ENCODE results near the gene NOPCHAP1. TPM values are rescaled to one million over a fixed set of nuclear protein-coding genes. Genes with fewer than 3 reads are reported as not detected.

NOPCHAP1 gene
- total RNA-seq, 4 donors from 2014 or later, result 3.7 to 6.8 (median 6.1) TPM

GRCh38 chr12:104964856-104965205, 21.3 kb upstream of the NOPCHAP1 start:
- Histone ChIP-seq H3K27ac (no peak overlapping the region), H3K27me3 (no peaks in the 10 kb centered on the region), H3K4me3 (no peak overlapping the region), H3K4me1 (peaks cover 0 to 3% (median under 1%) of the 10 kb centered on the region in 4 donors), H3K36me3 (no peaks in the 10 kb centered on the region), H3K9me3 (peaks cover 0 to 3% (median 0%) of the 10 kb centered on the region in 4 donors)
- DNase-seq (ENCODE audit: low spot score in 2 of 2), result no peak
- TF ChIP-seq EP300 (IDR thresholded peaks at IDR 0.05) (no peak), POLR2A (IDR thresholded peaks at IDR 0.05) (no peak)
- TF ChIP-seq, protein P1, sequence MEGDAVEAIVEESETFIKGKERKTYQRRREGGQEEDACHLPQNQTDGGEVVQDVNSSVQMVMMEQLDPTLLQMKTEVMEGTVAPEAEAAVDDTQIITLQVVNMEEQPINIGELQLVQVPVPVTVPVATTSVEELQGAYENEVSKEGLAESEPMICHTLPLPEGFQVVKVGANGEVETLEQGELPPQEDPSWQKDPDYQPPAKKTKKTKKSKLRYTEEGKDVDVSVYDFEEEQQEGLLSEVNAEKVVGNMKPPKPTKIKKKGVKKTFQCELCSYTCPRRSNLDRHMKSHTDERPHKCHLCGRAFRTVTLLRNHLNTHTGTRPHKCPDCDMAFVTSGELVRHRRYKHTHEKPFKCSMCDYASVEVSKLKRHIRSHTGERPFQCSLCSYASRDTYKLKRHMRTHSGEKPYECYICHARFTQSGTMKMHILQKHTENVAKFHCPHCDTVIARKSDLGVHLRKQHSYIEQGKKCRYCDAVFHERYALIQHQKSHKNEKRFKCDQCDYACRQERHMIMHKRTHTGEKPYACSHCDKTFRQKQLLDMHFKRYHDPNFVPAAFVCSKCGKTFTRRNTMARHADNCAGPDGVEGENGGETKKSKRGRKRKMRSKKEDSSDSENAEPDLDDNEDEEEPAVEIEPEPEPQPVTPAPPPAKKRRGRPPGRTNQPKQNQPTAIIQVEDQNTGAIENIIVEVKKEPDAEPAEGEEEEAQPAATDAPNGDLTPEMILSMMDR (IDR thresholded peaks at IDR 0.05), result no peak
- 19 to 40% methylated on average over 2 of the region's 2 CpGs for WGBS, 2 donors

DNA sequence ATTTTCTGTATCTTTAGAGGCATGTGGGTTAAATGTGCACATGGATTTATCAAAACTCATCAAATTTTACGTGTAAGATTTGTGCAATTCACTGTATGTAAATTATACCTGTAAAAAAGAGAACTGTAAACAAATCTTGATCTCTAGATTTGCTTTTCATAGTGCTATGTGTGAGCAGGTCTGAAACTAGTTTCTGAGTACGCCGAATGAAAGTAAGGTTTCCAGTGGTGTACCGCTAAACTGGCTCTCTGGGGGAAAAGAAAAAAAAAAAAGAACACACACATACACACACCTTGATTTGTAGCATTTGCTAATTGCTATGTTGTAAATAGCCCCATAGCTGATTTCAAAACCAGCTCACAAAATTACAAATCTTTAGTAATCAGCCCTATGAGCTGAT, 19.4 kb upstream of the NOPCHAP1 start:
- Histone ChIP-seq H3K27me3 (no peaks in the 10 kb centered on the region), H3K4me3 (no peak overlapping the region), H3K9me3 (peaks cover 0 to 3% (median 0%) of the 10 kb centered on the region in 4 donors), H3K27ac (no peak overlapping the region), H3K4me1 (no peaks in the 10 kb centered on the region), H3K36me3 (no peaks in the 10 kb centered on the region)
- DNase-seq (ENCODE audit: low spot score in 2 of 2), result no peak
- TF ChIP-seq POLR2A (IDR thresholded peaks at IDR 0.05), result no peak
- TF ChIP-seq, protein P1 (IDR thresholded peaks at IDR 0.05), result no peak
- no peak for TF ChIP-seq EP300 (IDR thresholded peaks at IDR 0.05)
- WGBS, 2 donors, result 93 to 94% methylated on average over 4 of the region's 4 CpGs

GRCh38 chr12:104969343-104969742, 16.8 kb upstream of the NOPCHAP1 start:
- no peaks in the 10 kb centered on the region for H3K4me1 ChIP-seq
- no peaks in the 10 kb centered on the region for H3K36me3 ChIP-seq
- no peak overlapping the region for H3K4me3 ChIP-seq
- TF ChIP-seq, protein P1 (IDR thresholded peaks at IDR 0.05), result no peak
- TF ChIP-seq EP300 (IDR thresholded peaks at IDR 0.05) (no peak), POLR2A (IDR thresholded peaks at IDR 0.05) (no peak)
- no peaks in the 10 kb centered on the region for H3K27me3 ChIP-seq
- peaks cover 0 to 3% (median 0%) of the 10 kb centered on the region in 4 donors for H3K9me3 ChIP-seq
- 26 to 43% methylated on average over 3 of the region's 3 CpGs for WGBS, 2 donors
- no peak overlapping the region for H3K27ac ChIP-seq
- DNase-seq (ENCODE audit: low spot score in 2 of 2), result no peak

DNA sequence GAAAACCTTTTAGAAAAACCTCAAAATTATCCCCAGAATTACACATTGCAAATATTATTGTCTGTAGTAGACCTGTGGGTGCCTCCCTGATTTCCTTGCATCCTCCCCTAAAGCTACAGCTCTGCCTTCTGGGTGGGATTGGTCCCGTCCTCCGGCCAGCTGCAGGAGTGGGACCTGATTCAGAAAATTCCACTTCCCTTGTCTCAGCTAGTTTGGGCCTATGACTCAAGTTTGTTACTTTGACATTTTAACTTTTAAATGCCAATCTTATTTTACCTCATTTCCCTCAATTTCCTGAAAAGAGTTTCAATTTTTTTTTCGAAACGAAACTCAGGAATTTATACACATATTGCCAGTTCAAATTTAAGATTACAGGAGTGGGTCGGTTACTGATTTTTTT, 14.8 kb upstream of the NOPCHAP1 start:
- H3K9me3 ChIP-seq, result no peaks in the 10 kb centered on the region
- no peak for DNase-seq (ENCODE audit: low spot score in 2 of 2)
- H3K4me3 ChIP-seq, result no peak overlapping the region
- H3K27me3 ChIP-seq, result no peaks in the 10 kb centered on the region
- H3K27ac ChIP-seq, result no peak overlapping the region
- TF ChIP-seq POLR2A (IDR thresholded peaks at IDR 0.05) (no peak), EP300 (IDR thresholded peaks at IDR 0.05) (no peak)
- TF ChIP-seq, protein P1 (IDR thresholded peaks at IDR 0.05), result no peak
- H3K4me1 ChIP-seq, result no peaks in the 10 kb centered on the region
- H3K36me3 ChIP-seq, result no peaks in the 10 kb centered on the region
- 68 to 74% methylated on average over 5 of the region's 5 CpGs for WGBS, 2 donors

DNA sequence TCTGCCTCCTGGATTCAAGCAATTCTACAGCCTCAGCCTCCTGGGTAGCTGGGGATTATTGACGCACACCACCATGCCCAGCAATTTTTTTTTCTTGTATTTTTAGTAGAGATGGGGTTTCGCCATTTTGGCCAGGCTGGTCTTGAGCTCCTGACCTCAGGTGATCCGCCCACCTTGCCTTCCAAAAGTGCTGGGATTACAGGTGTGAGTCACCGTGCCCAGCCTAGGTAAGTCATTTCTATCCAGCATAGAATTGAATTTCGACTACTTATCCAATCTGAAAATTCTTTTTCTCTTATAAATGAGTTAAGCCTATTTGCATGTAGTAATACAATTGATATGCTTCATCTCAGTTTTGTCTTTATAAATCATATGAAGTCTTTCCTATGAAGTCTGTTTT, 12.9 kb upstream of the NOPCHAP1 start:
- Histone ChIP-seq H3K4me3 (no peak overlapping the region), H3K9me3 (no peaks in the 10 kb centered on the region), H3K4me1 (no peaks in the 10 kb centered on the region), H3K27ac (no peak overlapping the region), H3K27me3 (no peaks in the 10 kb centered on the region), H3K36me3 (no peaks in the 10 kb centered on the region)
- TF ChIP-seq EP300 (IDR thresholded peaks at IDR 0.05) (no peak), POLR2A (IDR thresholded peaks at IDR 0.05) (no peak)
- TF ChIP-seq, protein P1 (IDR thresholded peaks at IDR 0.05), result no peak
- DNase-seq (ENCODE audit: low spot score in 2 of 2), result no peak
- 90 to 94% methylated on average over 5 of the region's 5 CpGs for WGBS, 2 donors
